ENCODE data around the gene NKPD1. TPM values are rescaled to one million over a fixed set of nuclear protein-coding genes. Genes with fewer than 3 reads are reported as not detected.

The NKPD1 gene
- total and polyA plus RNA-seq, 8 donors: 0.08 to 0.24 (median 0.17) TPM; not detected in 2

DNA sequence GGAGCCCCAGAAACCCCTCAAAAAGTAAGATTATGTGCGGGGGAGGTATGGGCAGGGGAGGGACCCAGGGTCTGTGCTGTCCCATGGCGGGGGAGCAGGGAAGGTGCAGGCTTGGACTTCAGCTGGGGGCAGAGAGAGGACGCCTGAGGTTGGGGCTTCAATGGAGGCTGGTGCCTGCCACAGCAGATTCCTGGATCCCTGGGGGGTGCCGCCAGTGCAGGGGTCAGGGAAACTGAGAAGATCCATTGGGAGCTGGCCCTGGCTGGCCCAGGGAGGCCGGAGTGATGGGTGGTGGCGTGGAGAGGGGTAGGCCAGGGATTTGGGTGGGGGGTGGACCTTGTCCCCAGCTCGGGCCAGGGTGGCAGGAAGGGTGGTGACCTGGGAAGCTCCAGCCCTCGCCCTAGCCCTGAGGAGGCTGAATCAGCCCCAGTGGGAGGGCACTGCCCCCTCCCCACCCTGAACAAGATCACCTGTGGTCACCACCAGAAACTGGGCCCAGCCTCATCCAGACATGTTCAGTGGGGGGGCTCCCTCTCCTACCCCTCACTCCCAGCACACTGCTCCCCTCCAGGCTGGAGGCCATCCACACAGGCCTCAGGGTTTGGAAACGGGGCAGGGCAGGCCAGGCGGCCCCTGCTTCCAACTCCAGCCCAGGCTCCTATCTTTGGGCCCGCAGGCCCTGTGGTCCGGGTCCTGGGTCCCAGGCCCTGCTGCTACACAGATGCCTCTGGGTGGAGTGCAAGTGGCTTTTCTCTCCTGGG is 1.4 kb downstream of the NKPD1 start:
- peaks cover 0 to 6% of the 10 kb centered on the region in 2 donors for H3K4me1 ChIP-seq
- no peak for TF ChIP-seq CTCF (IDR thresholded peaks at IDR 0.05)
- no peaks in the 10 kb centered on the region for H3K36me3 ChIP-seq
- ATAC-seq (no peak), DNase-seq (no peak)
- no peak overlapping the region for H3K4me3 ChIP-seq
- peaks cover 0 to 80% of the 10 kb centered on the region in 2 donors for H3K27me3 ChIP-seq
- no peak overlapping the region for H3K27ac ChIP-seq
- H3K9me3 ChIP-seq: no peaks in the 10 kb centered on the region
- intact Hi-C loops (cut with DNase I): no loop called here

GRCh38 chr19:45158503-45159209 is 2.1 kb downstream of the NKPD1 start:
- Histone ChIP-seq H3K4me3 (no peak overlapping the region), H3K36me3 (no peaks in the 10 kb centered on the region), H3K9me3 (no peaks in the 10 kb centered on the region), H3K27me3 (peaks cover 3 to 88% of the 10 kb centered on the region in 2 donors), H3K4me1 (peaks cover 2 to 9% of the 10 kb centered on the region in 2 donors), H3K27ac (no peak overlapping the region)
- TF ChIP-seq CTCF (IDR thresholded peaks at IDR 0.05): no peak
- no peak for DNase-seq
- no peak for ATAC-seq
- intact Hi-C loops (cut with DNase I): no loop called here

- no peak for ATAC-seq
- H3K27ac ChIP-seq: no peak overlapping the region
- peaks cover 22 to 100% of the 10 kb centered on the region in 2 donors for H3K27me3 ChIP-seq
- TF ChIP-seq CTCF (IDR thresholded peaks at IDR 0.05): no peak
- H3K9me3 ChIP-seq: no peaks in the 10 kb centered on the region
- peaks cover 21 to 28% of the 10 kb centered on the region in 2 donors for H3K4me1 ChIP-seq
- intact Hi-C loops (cut with DNase I): no loop called here
- H3K36me3 ChIP-seq: no peaks in the 10 kb centered on the region
- no peak overlapping the region for H3K4me3 ChIP-seq
- DNase-seq: no peak
These were observed 4.0 kb downstream of the NKPD1 start for GRCh38 chr19:45156751-45157150.

DNA sequence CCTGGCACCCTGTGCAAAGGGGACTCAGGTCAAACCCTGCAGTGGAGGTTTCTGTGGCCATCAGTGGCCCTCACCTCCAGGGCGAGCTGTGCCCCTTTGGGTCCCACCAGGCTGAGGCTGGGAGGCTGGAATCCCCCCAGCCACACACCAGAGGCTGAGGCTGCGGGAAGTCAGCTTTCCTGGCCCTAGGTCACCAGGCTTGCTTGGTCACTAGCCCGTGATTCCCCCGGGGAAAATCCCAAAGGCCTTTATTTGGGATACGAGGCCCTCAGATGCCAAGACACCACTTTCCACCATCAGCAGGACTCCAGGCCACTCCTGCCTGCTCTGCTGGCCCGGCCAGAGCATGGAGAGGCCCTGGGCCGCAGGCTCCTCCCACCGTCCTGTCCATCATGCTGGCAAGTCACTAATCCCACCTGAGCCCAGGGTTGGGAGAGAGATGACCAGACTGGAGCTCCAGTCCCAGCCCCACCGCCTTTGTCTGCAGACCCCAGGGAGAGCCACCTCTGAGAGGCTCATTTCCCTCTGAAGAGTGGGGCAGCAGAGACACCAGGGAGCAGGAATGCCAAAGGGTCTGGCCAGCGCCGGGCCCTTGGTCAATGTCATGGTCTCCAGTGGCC is 4.7 kb downstream of the NKPD1 start:
- ATAC-seq: no peak
- Histone ChIP-seq H3K27ac (no peak overlapping the region), H3K27me3 (peaks cover 28 to 100% of the 10 kb centered on the region in 2 donors), H3K9me3 (no peaks in the 10 kb centered on the region), H3K36me3 (no peaks in the 10 kb centered on the region), H3K4me3 (no peak overlapping the region), H3K4me1 (peaks cover 22 to 29% of the 10 kb centered on the region in 2 donors)
- no peak for TF ChIP-seq CTCF (IDR thresholded peaks at IDR 0.05)
- intact Hi-C loops (cut with DNase I): no loop called here
- no peak for DNase-seq

All from left lung (tissue), 10 donors.